H1 (cell line): Measurements from ENCODE around the gene ABCF2. TPM values are rescaled to one million over a fixed set of nuclear protein-coding genes. Genes with fewer than 3 reads are reported as not detected.

Source experiments
- CTCF ChIA-PET: fragments of 300-600 bp; sonication (Branson Sonifier 250); formaldehyde crosslinking; loops from one replicate; lab custom pipeline; 2021; ENCODE audit not compliant: partially characterized antibody; lab: Charles Lee
- POLR2A ChIA-PET: fragments of 300-600 bp; sonication (Branson Sonifier 250); formaldehyde crosslinking; loops from one replicate; lab custom pipeline; 2021; ENCODE audit warnings: inconsistent platforms; ENCODE audit not compliant: partially characterized antibody; lab: Charles Lee
- DNase-seq, 2 experiments: peaks; one replicate each; pipeline versions ENCODE4 v3.0.0 to v3.0.0-alpha.2; 2010 to 2022; ENCODE audit warnings: low spot score in 2 of 2, low read depth in 1 of 2, mixed read lengths in 1 of 2
- FAIRE-seq: peaks from 2 replicates; lab custom pipeline; 2011; peaks lifted over from hg19 to GRCh38; lab: Jason Lieb, UNC
- H2AFZ ChIP-seq: 2 replicates; pipeline ENCODE4 v1.8.1; 2012; ENCODE audit warnings: low read length, inconsistent platforms
- H2AK5ac ChIP-seq: 2 replicates; pipeline ENCODE4 v1.6.1; 2013; ENCODE audit warnings: low read depth, low read length
- H2BK120ac ChIP-seq: replicated peaks from 2 replicates; pipeline ENCODE3; 2013; ENCODE audit warnings: low read depth, low read length, inconsistent platforms
- H2BK12ac ChIP-seq: 2 replicates; pipeline ENCODE4 v1.6.1; 2013; ENCODE audit warnings: low read depth, low read length
- H2BK15ac ChIP-seq: 2 replicates; pipeline ENCODE4 v1.6.1; 2013; ENCODE audit warnings: low read length
- H2BK20ac ChIP-seq: 2 replicates; pipeline ENCODE4 v1.6.1; 2013; ENCODE audit warnings: low read length
- H2BK5ac ChIP-seq: 2 replicates; pipeline ENCODE4 v1.6.1; 2013; ENCODE audit warnings: low read depth, low read length
- H3K14ac ChIP-seq: 2 replicates; pipeline ENCODE4 v1.6.1; 2013; ENCODE audit warnings: inconsistent platforms; ENCODE audit not compliant: insufficient read length
- H3K18ac ChIP-seq: 2 replicates; pipeline ENCODE4 v1.6.1; 2013; ENCODE audit warnings: low read length; ENCODE audit errors: extremely low read depth
- H3K23ac ChIP-seq: 2 replicates; pipeline ENCODE4 v1.6.1; 2013; ENCODE audit warnings: inconsistent platforms; ENCODE audit not compliant: insufficient read length
- H3K23me2 ChIP-seq: 2 replicates; pipeline ENCODE4 v1.6.1; 2013; ENCODE audit warnings: low read depth, low read length
- H3K27ac ChIP-seq: 2 replicates; pipeline ENCODE4 v1.6.1; 2011; ENCODE audit warnings: low read depth, low read length, inconsistent platforms
- H3K27me3 ChIP-seq, 4 experiments: replicated peaks in 1 of 4; 1 replicate in 1 of 4; 2 replicates in 3 of 4; pipeline versions ENCODE4 v1.6.1 to v1.8.1; 2011 to 2013; ENCODE audit warnings: low read length in 3 of 4, mild to moderate bottlenecking in 3 of 4, inconsistent platforms in 2 of 4, mixed read lengths in 2 of 4, moderate library complexity in 1 of 4; ENCODE audit not compliant: control insufficient read depth in 3 of 4, insufficient read depth in 3 of 4; ENCODE audit errors: extremely low read depth in 1 of 4
- H3K36me3 ChIP-seq, 4 experiments: 2 replicates each; pipeline versions ENCODE4 v1.6.1 to v1.8.1; 2011 to 2013; ENCODE audit warnings: mild to moderate bottlenecking in 4 of 4, low read length in 3 of 4, moderate library complexity in 2 of 4, control low read depth in 1 of 4, inconsistent platforms in 1 of 4; ENCODE audit not compliant: insufficient read depth in 4 of 4, control insufficient read depth in 2 of 4
- H3K4ac ChIP-seq: replicated peaks from 2 replicates; pipeline ENCODE3; 2013; ENCODE audit warnings: low read length, low read depth, mixed read lengths, inconsistent platforms; ENCODE audit not compliant: insufficient read length
- H3K4me1 ChIP-seq, 4 experiments: replicated peaks in 1 of 4; 1 replicate in 1 of 4; 2 replicates in 3 of 4; pipeline versions ENCODE4 v1.6.1 to v1.8.1; 2011 to 2013; ENCODE audit warnings: low read length in 3 of 4, inconsistent platforms in 2 of 4, mixed read lengths in 1 of 4; ENCODE audit not compliant: insufficient read depth in 4 of 4, control insufficient read depth in 3 of 4
- H3K4me2 ChIP-seq, 2 experiments: 2 replicates each; pipeline versions ENCODE4 v1.6.1 to v1.8.1; 2011 to 2013; ENCODE audit warnings: low read depth in 2 of 2, low read length in 2 of 2, control low read depth in 1 of 2, inconsistent platforms in 1 of 2, mild to moderate bottlenecking in 1 of 2; ENCODE audit not compliant: insufficient read depth in 1 of 2
- H3K4me3 ChIP-seq, 4 experiments: fragments of 200-600, 300-600 bp in 1 of 4; sonication (generic), shearing (Covaris generic), sonication (Bioruptor Twin) in 1 of 4; 2 replicates each; pipeline versions ENCODE4 v1.5.1 to v1.8.1; 2011 to 2016; ENCODE audit warnings: low read length in 4 of 4, low read depth in 3 of 4, control low read depth in 2 of 4, inconsistent platforms in 2 of 4, mild to moderate bottlenecking in 2 of 4, mixed read lengths in 1 of 4, moderate library complexity in 1 of 4; ENCODE audit not compliant: insufficient read depth in 2 of 4; ENCODE audit errors: extremely low read depth in 1 of 4
- H3K56ac ChIP-seq: replicated peaks from 2 replicates; pipeline ENCODE3; 2013; ENCODE audit warnings: low read depth, mild to moderate bottlenecking, mixed read lengths, low read length, inconsistent platforms; ENCODE audit not compliant: insufficient read length
- H3K79me1 ChIP-seq: 2 replicates; pipeline ENCODE4 v1.6.1; 2013; ENCODE audit warnings: low read depth, low read length, control low read depth
- H3K79me2 ChIP-seq, 2 experiments: 2 replicates each; pipeline versions ENCODE4 v1.6.1 to v1.8.1; 2012 to 2013; ENCODE audit warnings: low read length in 2 of 2, mild to moderate bottlenecking in 2 of 2, inconsistent platforms in 1 of 2; ENCODE audit not compliant: insufficient read depth in 2 of 2, control insufficient read depth in 1 of 2
- H3K9ac ChIP-seq, 4 experiments: replicated peaks in 1 of 4; 1 replicate in 1 of 4; 2 replicates in 3 of 4; pipeline versions ENCODE4 v1.6.1 to v1.8.1; 2011 to 2013; ENCODE audit warnings: low read depth in 3 of 4, low read length in 3 of 4, control low read depth in 2 of 4, mild to moderate bottlenecking in 2 of 4, moderate library complexity in 2 of 4, inconsistent platforms in 1 of 4; ENCODE audit errors: extremely low read depth in 1 of 4
- H3K9me3 ChIP-seq, 2 experiments: 2 replicates each; pipeline versions ENCODE4 v1.6.1 to v1.8.1; 2012 to 2013; ENCODE audit warnings: mild to moderate bottlenecking in 2 of 2, moderate library complexity in 2 of 2, control low read depth in 1 of 2, inconsistent platforms in 1 of 2, low read depth in 1 of 2, low read length in 1 of 2, mixed read lengths in 1 of 2; ENCODE audit not compliant: insufficient read depth in 2 of 2
- H4K20me1 ChIP-seq, 2 experiments: replicated peaks in 1 of 2; 2 replicates each; pipeline versions ENCODE3 to v1.8.1; 2011 to 2013; ENCODE audit warnings: inconsistent platforms in 2 of 2, low read length in 2 of 2, mild to moderate bottlenecking in 1 of 2; ENCODE audit not compliant: insufficient read depth in 2 of 2, control insufficient read depth in 1 of 2
- H4K5ac ChIP-seq: 2 replicates; pipeline ENCODE4 v1.6.1; 2013; ENCODE audit warnings: low read length, low read depth, mixed read lengths, inconsistent platforms; ENCODE audit not compliant: insufficient read length
- H4K8ac ChIP-seq: 2 replicates; pipeline ENCODE4 v1.8.0; 2013; ENCODE audit warnings: mild to moderate bottlenecking, moderate library complexity, low read length, inconsistent platforms; ENCODE audit not compliant: insufficient read depth; ENCODE audit errors: extremely low read depth
- H4K91ac ChIP-seq: replicated peaks from 2 replicates; pipeline ENCODE3; 2013; ENCODE audit warnings: low read length, mixed read lengths, inconsistent platforms; ENCODE audit not compliant: insufficient read length
- ASH2L ChIP-seq: fragments of 200-600, 300-600 bp; sonication (generic); IDR thresholded peaks from one replicate; pipeline ENCODE4 v1.7.1; 2017; ENCODE audit warnings: low read length
- CBX5 ChIP-seq: fragments of 300-800, 300-1000 bp; sonication (generic); IDR thresholded peaks from 2 replicates; pipeline ENCODE4 v1.7.1; 2016; ENCODE audit warnings: antibody characterized with exemption, low read length, low read depth
- CEBPB ChIP-seq: IDR thresholded peaks from 2 replicates; pipeline ENCODE4 v1.6.1; 2012; ENCODE audit warnings: low read depth, low read length
- EP300 ChIP-seq, 2 experiments: IDR thresholded peaks; 1 replicate in 1 of 2; 2 replicates in 1 of 2; pipeline ENCODE4 v1.6.1; 2011 to 2012; ENCODE audit warnings: low read depth in 2 of 2, low read length in 2 of 2, mild to moderate bottlenecking in 2 of 2, borderline replicate concordance in 1 of 2, inconsistent platforms in 1 of 2, moderate library complexity in 1 of 2
- GTF2F1 ChIP-seq: IDR thresholded peaks from 2 replicates; pipeline ENCODE4 v1.6.1; 2012; ENCODE audit warnings: low read depth, low read length, improper control_type of control experiment, borderline replicate concordance
- JUN ChIP-seq: IDR thresholded peaks from 2 replicates; pipeline ENCODE4 v1.6.1; 2011; ENCODE audit warnings: low read depth, mild to moderate bottlenecking, improper control_type of control experiment, low read length
- PHF8 ChIP-seq: fragments of 200-600 bp; sonication (generic); conservative IDR thresholded peaks from 2 replicates; pipeline ENCODE4 v1.7.1; 2012; ENCODE audit warnings: low read depth, mild to moderate bottlenecking, inconsistent platforms, low read length, moderate library complexity
- RNF2 ChIP-seq: fragments of 200-900, 300-1000 bp; sonication (generic); IDR thresholded peaks from 2 replicates; pipeline ENCODE4 v1.7.1; 2016; ENCODE audit warnings: borderline replicate concordance, low read depth, mild to moderate bottlenecking, antibody characterized with exemption, low read length; ENCODE audit not compliant: poor library complexity, severe bottlenecking; ENCODE audit errors: missing control alignments
- SIN3A ChIP-seq, 2 experiments: IDR thresholded peaks in 1 of 2; conservative IDR thresholded peaks in 1 of 2; 2 replicates each; pipeline ENCODE4 v1.6.1; 2011 to 2012; ENCODE audit warnings: low read length in 2 of 2, improper control_type of control experiment in 1 of 2, low read depth in 1 of 2, mild to moderate bottlenecking in 1 of 2
- SIX5 ChIP-seq: IDR thresholded peaks from 2 replicates; pipeline ENCODE4 v1.6.1; 2011; ENCODE audit warnings: mild to moderate bottlenecking, low read depth, low read length
- TCF12 ChIP-seq: IDR thresholded peaks from 2 replicates; pipeline ENCODE4 v1.6.1; 2011; ENCODE audit warnings: low read depth, mild to moderate bottlenecking, low read length
- ZNF274 ChIP-seq: IDR thresholded peaks from 2 replicates; pipeline ENCODE4 v1.7.0; 2012; ENCODE audit warnings: low read length, borderline replicate concordance; ENCODE audit errors: extremely low read depth
- WGBS, 2 experiments: shearing (Covaris generic) in 1 of 2; methylation state at CpG; one replicate each; pipeline versions ENCODE4 v1.1.6 to v1.1.7; 2013 to 2015; ENCODE audit warnings: low lambda C conversion rate in 2 of 2, mixed read lengths in 2 of 2, inconsistent platforms in 1 of 2, low coverage in 1 of 2, missing lambda C conversion rate in 1 of 2; ENCODE audit not compliant: insufficient replicate concordance in 2 of 2, insufficient coverage in 1 of 2, insufficient read length in 1 of 2; ENCODE audit errors: extremely low coverage in 1 of 2, missing lambda C conversion rate in 1 of 2; 5-methylcytosine and 5-hydroxymethylcytosine counted together
- polyA plus RNA-seq, 7 experiments: library from polyadenylated mRNA; depleted of rRNA in 3 of 7; stranded (reverse) in 5 of 7; unstranded in 2 of 7; fragments of >200 nt in 5 of 7; fragments of 200-250 nt in 2 of 7; gene quantifications; 1 replicate in 5 of 7; 2 replicates in 1 of 7; 4 replicates in 1 of 7; pipeline versions ENCODE4 v1.2.1 to v1.2.3, GENCODE V29; 2011 to 2013; ENCODE audit warnings: missing spikeins in 2 of 7, mixed read lengths in 2 of 7
- total RNA-seq: library from RNA; stranded (reverse); fragmentation: NEBNext Ultra II Directional; extraction: Animal tissue kit (Norgen Biotek cat#: 25700); gene quantifications from 2 replicates; pipeline ENCODE4 v1.2.1, GENCODE V29; 2021

Gene ABCF2
- total and polyA plus RNA-seq, 2 of the 8 experiments (the other 6 are each of a cell fraction or from before 2014, with no cell fraction given), result 28.0 to 55.0 TPM

GRCh38 chr7:151254316-151254715, 27.3 kb upstream of the ABCF2 start:
- WGBS, 2 experiments, result 83% methylated on average over 6 of the region's 7 CpGs; no CpG with 5 or more reads in 1 of the 2 experiments
- FAIRE-seq (no peak), DNase-seq (no peak)
- no peak overlapping the region for H3K14ac ChIP-seq
- no peak overlapping the region for H2BK120ac ChIP-seq
- H3K18ac ChIP-seq, result no peak overlapping the region; the same call in 1 of the 2 replicates
- H2BK15ac ChIP-seq, result peak overlapping the region; percentile 92; the same call in 1 of the 2 replicates
- H3K23me2 ChIP-seq, result peaks cover 14% of the 10 kb centered on the region; the same call in 1 of the 2 replicates
- H3K4ac ChIP-seq, result no peak overlapping the region
- no peaks in the 10 kb centered on the region for H3K79me1 ChIP-seq
- CTCF ChIA-PET, result interaction anchor here (0.7 to 3.3 kb wide), 3 partner anchors 8 to 96 kb away, joined by 3 to 21 read pairs (median 3); no protein-coding TSS in a partner anchor
- TF ChIP-seq RNF2 (no peak), GTF2F1 (no peak), ASH2L (no peak), TCF12 (no peak), ZNF274 (no peak), EP300 (IDR thresholded peaks at IDR 0.05; ENCODE audit: borderline replicate concordance in 1 of 2, low read depth in 2 of 2, low read length in 2 of 2) (no peak), CBX5 (no peak), JUN (no peak), CEBPB (no peak), SIN3A (conservative IDR thresholded peaks at IDR 0.05 in 1 of 2, IDR thresholded peaks at IDR 0.05 in 1 of 2; ENCODE audit: low read depth in 1 of 2, low read length in 2 of 2) (no peak), SIX5 (no peak), PHF8 (no peak)
- H4K91ac ChIP-seq, result no peak overlapping the region
- peaks cover 0 to 29% (median 20%) of the 10 kb centered on the region in 4 experiments; a peak in 6 of 7 replicates for H3K4me1 ChIP-seq
- H2BK5ac ChIP-seq, result no peak overlapping the region
- H3K27ac ChIP-seq, result no peak overlapping the region
- no peak overlapping the region for H3K4me2 ChIP-seq
- no peaks in the 10 kb centered on the region for H3K79me2 ChIP-seq
- no peak overlapping the region for H3K4me3 ChIP-seq
- H2BK20ac ChIP-seq, result no peak overlapping the region
- no peak overlapping the region for H4K5ac ChIP-seq
- POLR2A ChIA-PET, result no interaction called here
- H3K9ac ChIP-seq, result no peak overlapping the region
- no peaks in the 10 kb centered on the region for H3K36me3 ChIP-seq
- no peak overlapping the region for H3K56ac ChIP-seq
- H3K23ac ChIP-seq, result no peak overlapping the region
- H2AFZ ChIP-seq, result no peak overlapping the region
- H4K20me1 ChIP-seq, result no peaks in the 10 kb centered on the region
- H2BK12ac ChIP-seq, result 0 out of 2 replicates have a peak overlapping the region, but pooled peaks have one; percentile 89
- no peak overlapping the region for H4K8ac ChIP-seq
- H3K27me3 ChIP-seq, result peaks cover 3 to 36% (median 29%) of the 10 kb centered on the region in 4 experiments
- no peak overlapping the region for H2AK5ac ChIP-seq
- no peaks in the 10 kb centered on the region for H3K9me3 ChIP-seq
